Coronary artery (tissue), 2 donors: ENCODE data around the gene PLPP6.

Experiments
- DNase-seq: peaks from one replicate; pipeline ENCODE4 v3.0.0-alpha.2; 2017; ENCODE audit warnings: low spot score
- H3K27ac ChIP-seq, 2 donors: fragments of 200-600 bp; sonication (generic); one replicate each; pipeline ENCODE4 v1.5.1; 2016 to 2019
- H3K4me3 ChIP-seq: fragments of 200-600 bp; sonication (generic); 2 replicates; pipeline ENCODE4 v1.5.1; 2016; ENCODE audit warnings: mild to moderate bottlenecking, moderate library complexity
- CTCF ChIP-seq: fragments of 200-600 bp; sonication (generic); IDR thresholded peaks from one replicate; pipeline ENCODE4 v1.5.1; 2019; ENCODE audit warnings: antibody characterized with exemption

The PLPP6 gene

GRCh38 chr9:4661611-4662010 is 483 bp upstream of the PLPP6 start:
- DNase-seq: no peak
- peak overlapping the region; percentile 81 for H3K4me3 ChIP-seq
- peak overlapping the region; percentile 84 to 86 for H3K27ac ChIP-seq
- TF ChIP-seq CTCF: no peak

- TF ChIP-seq CTCF: no peak
- DNase-seq: no peak
- Histone ChIP-seq H3K4me3 (peak overlapping the region; percentile 81), H3K27ac (peak overlapping the region; percentile 84 to 86)
Measured at GRCh38 chr9:4662989-4663792, 1.1 kb downstream of the PLPP6 start.

- H3K27ac ChIP-seq: no peak overlapping the region
Measured at GRCh38 chr9:4663956-4664355, 1.9 kb downstream of the PLPP6 start.

GRCh38 chr9:4665357-4665756 is 3.3 kb downstream of the PLPP6 start:
- TF ChIP-seq CTCF: no peak
- peak overlapping the region in 1 of 2 donors; percentile 46 for H3K27ac ChIP-seq
- peak overlapping the region; percentile 66 for H3K4me3 ChIP-seq
- DNase-seq: no peak

More at GRCh38 chr9:4663956-4664355, 1.9 kb downstream of the PLPP6 start:
- no peak for TF ChIP-seq CTCF
- no peak overlapping the region for H3K4me3 ChIP-seq
- no peak for DNase-seq

GRCh38 chr9:4666042-4666699 is 4.1 kb downstream of the PLPP6 start, which contains the start of gene SPATA6L:
SPATA6L (minus strand) TSS chr9:4666480; CDS start chr9:4666250, 230 bp downstream.
- H3K4me3 ChIP-seq: peak within 1 kb of the TSS; percentile 66
- DNase-seq: peak; percentile 82
- no peak for TF ChIP-seq CTCF
- peak within 1 kb of the TSS; percentile 35 to 73 for H3K27ac ChIP-seq

GRCh38 chr9:4667681-4668080 is 5.6 kb downstream of the PLPP6 start:
- DNase-seq: no peak

More at GRCh38 chr9:4667681-4668080, 5.6 kb downstream of the PLPP6 start:
- TF ChIP-seq CTCF: no peak
- H3K4me3 ChIP-seq: no peak overlapping the region
- no peak overlapping the region for H3K27ac ChIP-seq
